Right lobe of liver (tissue), 4 donors: ENCODE measurements around the gene FBN3.

Experiments
- POLR2A ChIP-seq: fragments of 450-650 bp; IDR thresholded peaks from one replicate; pipeline ENCODE4 v1.6.1; 2017; ENCODE audit warnings: antibody characterized with exemption, mild to moderate bottlenecking
- TF ChIP-seq, protein P1 (sequence below), 4 donors: fragments of 200-600 bp in 3 of 4; fragments of 450-650 bp in 1 of 4; IDR thresholded peaks; one replicate each; pipeline versions ENCODE4 v1.5.1 to v1.8.0; 2016 to 2022; ENCODE audit warnings: antibody characterized with exemption in 4 of 4, mild to moderate bottlenecking in 2 of 4
- donor health status: DM: no; HTN: no; CAD: no.
- donor health status: DM: no; HTN: no; CAD: no.
- donor health status: DM: no; HTN: yes; CAD: no.

- TF ChIP-seq, protein P1, sequence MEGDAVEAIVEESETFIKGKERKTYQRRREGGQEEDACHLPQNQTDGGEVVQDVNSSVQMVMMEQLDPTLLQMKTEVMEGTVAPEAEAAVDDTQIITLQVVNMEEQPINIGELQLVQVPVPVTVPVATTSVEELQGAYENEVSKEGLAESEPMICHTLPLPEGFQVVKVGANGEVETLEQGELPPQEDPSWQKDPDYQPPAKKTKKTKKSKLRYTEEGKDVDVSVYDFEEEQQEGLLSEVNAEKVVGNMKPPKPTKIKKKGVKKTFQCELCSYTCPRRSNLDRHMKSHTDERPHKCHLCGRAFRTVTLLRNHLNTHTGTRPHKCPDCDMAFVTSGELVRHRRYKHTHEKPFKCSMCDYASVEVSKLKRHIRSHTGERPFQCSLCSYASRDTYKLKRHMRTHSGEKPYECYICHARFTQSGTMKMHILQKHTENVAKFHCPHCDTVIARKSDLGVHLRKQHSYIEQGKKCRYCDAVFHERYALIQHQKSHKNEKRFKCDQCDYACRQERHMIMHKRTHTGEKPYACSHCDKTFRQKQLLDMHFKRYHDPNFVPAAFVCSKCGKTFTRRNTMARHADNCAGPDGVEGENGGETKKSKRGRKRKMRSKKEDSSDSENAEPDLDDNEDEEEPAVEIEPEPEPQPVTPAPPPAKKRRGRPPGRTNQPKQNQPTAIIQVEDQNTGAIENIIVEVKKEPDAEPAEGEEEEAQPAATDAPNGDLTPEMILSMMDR (IDR thresholded peaks at IDR 0.05): no peak
- no peak for TF ChIP-seq POLR2A
These were observed 51.5 kb downstream of the FBN3 start for GRCh38 chr19:8097681-8098567.
